AG04450 (cell line): ENCODE results near the gene PAX5. TPM values are rescaled to one million over a fixed set of nuclear protein-coding genes. Genes with fewer than 3 reads are reported as not detected.

Experiments
- CTCF ChIA-PET: fragments of 300-600, 350-600 bp; formaldehyde crosslinking; extraction: SDS; loops from one replicate; lab custom pipeline; 2022; ENCODE audit warnings: antibody characterized with exemption, inconsistent platforms; lab: Charles Lee
- POLR2A ChIA-PET: fragments of 350-600 bp; formaldehyde crosslinking; extraction: SDS; loops from one replicate; lab custom pipeline; 2021; ENCODE audit warnings: antibody characterized with exemption, inconsistent platforms; lab: Yijun Ruan, JAX
- DNase-seq: peaks from one replicate; pipeline ENCODE4 v3.0.0-alpha.2; 2011; ENCODE audit warnings: low read depth, low spot score
- H3K27ac ChIP-seq: one replicate; pipeline ENCODE4 v1.5.1; 2012; ENCODE audit warnings: low read depth, low read length, control low read depth
- H3K27me3 ChIP-seq: one replicate; pipeline ENCODE4 v1.6.0; 2012; ENCODE audit warnings: low read length; ENCODE audit not compliant: control insufficient read depth, insufficient read depth
- H3K4me3 ChIP-seq: 2 replicates; pipeline ENCODE4 v1.5.1; 2011; ENCODE audit warnings: mild to moderate bottlenecking, low read depth, low read length, control low read depth
- H3K9me3 ChIP-seq: 2 replicates; pipeline ENCODE4 v1.5.1; 2012; ENCODE audit warnings: low read length; ENCODE audit not compliant: control insufficient read depth, insufficient read depth
- polyA plus RNA-seq: library from polyadenylated mRNA; depleted of rRNA; stranded (reverse); fragments of >200 nt; gene quantifications from 2 replicates; pipeline ENCODE4 v1.2.3, GENCODE V29; 2011
- TF ChIP-seq, protein P1 (sequence below): IDR thresholded peaks from 2 replicates; pipeline ENCODE4 v1.5.1; 2011; ENCODE audit warnings: low read depth, low read length, control low read depth, inconsistent platforms

The PAX5 gene
- polyA plus RNA-seq, 1 experiment = not detected

DNA sequence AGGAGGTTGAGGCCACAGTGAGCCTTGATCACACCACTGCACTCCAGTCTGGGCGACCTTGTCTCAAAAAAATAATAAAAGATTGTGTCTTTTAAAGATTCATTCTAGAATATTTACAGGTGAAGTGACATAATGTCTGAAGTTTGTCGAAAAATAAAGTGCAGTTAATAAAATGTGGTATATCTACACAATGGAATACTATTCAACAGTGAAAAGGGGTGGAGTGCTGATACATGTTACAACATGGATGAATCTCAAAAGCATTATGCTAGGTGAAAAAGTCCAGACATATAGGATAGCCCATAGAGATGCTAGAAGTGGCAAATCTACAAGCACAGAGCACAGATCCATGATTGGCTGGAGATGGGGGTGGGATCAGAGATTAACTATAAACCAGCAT lies 101.9 kb downstream of the PAX5 start:
- CTCF ChIA-PET = no interaction called here
- POLR2A ChIA-PET = no interaction called here
- H3K27ac ChIP-seq = no peak overlapping the region

DNA sequence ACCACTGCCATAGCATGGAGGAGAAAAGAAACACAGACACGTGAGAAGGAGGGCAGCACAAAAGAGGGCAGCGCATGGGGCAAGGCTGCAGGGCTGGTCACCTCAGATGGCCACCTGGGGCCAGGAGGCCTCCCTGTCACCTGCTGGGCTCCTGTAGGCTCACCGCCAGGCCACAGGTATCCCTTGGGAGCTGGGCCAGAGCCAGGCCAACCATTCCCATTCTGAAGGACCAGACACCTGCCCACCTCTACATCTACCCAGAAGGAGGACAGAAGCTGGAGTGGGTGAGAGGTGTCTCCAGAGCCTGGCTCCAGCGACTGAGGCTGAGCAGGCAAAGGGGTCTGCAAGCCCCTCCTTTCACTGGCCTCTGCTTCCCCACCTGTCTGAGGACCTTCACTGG lies 103.1 kb downstream of the PAX5 start:
- POLR2A ChIA-PET = no interaction called here
- Histone ChIP-seq H3K9me3 (no peaks in the 10 kb centered on the region), H3K27ac (no peak overlapping the region), H3K27me3 (peaks cover 6% of the 10 kb centered on the region), H3K4me3 (no peak overlapping the region)
- TF ChIP-seq, protein P1, sequence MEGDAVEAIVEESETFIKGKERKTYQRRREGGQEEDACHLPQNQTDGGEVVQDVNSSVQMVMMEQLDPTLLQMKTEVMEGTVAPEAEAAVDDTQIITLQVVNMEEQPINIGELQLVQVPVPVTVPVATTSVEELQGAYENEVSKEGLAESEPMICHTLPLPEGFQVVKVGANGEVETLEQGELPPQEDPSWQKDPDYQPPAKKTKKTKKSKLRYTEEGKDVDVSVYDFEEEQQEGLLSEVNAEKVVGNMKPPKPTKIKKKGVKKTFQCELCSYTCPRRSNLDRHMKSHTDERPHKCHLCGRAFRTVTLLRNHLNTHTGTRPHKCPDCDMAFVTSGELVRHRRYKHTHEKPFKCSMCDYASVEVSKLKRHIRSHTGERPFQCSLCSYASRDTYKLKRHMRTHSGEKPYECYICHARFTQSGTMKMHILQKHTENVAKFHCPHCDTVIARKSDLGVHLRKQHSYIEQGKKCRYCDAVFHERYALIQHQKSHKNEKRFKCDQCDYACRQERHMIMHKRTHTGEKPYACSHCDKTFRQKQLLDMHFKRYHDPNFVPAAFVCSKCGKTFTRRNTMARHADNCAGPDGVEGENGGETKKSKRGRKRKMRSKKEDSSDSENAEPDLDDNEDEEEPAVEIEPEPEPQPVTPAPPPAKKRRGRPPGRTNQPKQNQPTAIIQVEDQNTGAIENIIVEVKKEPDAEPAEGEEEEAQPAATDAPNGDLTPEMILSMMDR = no peak
- CTCF ChIA-PET = no interaction called here
- no peak for DNase-seq

More for the DNA sequence above, 101.9 kb downstream of the PAX5 start:
- H3K9me3 ChIP-seq = no peaks in the 10 kb centered on the region
- DNase-seq = no peak
- H3K4me3 ChIP-seq = no peak overlapping the region
- peaks cover 7% of the 10 kb centered on the region for H3K27me3 ChIP-seq
- TF ChIP-seq, protein P1 = no peak

DNA sequence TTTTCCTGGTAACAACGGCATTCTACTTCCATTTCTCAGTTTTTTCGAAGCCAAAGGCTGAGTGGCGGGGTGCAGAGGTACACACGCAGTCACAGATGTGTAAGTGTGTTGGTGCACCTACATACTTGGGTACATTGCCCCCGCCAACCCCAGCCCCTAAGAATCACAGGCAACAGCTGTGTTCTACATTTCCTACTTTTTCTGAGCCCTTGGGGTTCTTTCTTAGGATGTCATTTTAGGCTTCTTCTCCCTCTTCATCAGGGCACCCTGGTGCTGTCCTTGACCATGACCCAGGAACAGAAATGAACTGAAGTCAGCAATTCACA lies 104.8 kb downstream of the PAX5 start:
- H3K4me3 ChIP-seq = no peak overlapping the region
- H3K9me3 ChIP-seq = no peaks in the 10 kb centered on the region
- peaks cover 6% of the 10 kb centered on the region for H3K27me3 ChIP-seq
- ChIA-PET CTCF (interaction anchor here (0.7 kb wide), 1 partner anchor 23 kb away, joined by 3 read pairs; no protein-coding TSS in a partner anchor), POLR2A (no interaction called here)
- TF ChIP-seq, protein P1 = no peak
- no peak overlapping the region for H3K27ac ChIP-seq
- DNase-seq = no peak

DNA sequence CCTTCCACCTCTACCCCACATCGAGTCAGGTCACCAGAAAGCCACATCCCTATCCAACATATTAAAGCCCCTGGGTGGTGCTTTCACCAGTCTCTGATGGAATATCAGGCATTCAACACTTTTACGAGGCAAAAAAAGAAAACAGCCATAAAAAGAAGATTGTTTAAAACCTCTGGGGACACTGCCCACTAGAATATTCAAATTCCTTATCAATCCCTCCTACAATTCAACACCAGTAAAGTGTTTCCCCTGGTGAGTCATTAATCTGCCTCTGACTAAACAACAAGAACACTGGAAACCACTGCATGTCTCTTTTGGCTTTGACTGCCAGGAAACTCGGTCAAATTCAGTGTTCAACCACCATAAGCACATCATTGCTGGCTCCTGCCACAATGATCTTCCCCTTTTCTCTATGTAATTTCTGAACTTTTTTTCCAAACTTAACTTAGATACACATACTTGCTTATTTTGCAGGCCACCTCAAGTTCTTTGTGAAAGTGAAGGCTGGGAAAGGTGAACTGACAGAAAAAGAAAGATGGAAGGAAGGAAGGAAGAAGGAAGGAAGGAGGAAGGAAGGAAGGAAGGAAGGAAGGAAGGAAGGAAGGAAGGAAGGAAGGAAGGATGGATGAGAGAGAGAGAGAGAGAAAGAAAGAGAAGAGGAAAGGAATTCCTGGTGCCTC lies 105.3 kb downstream of the PAX5 start:
- ChIA-PET POLR2A (no interaction called here), CTCF (no interaction called here)
- no peak overlapping the region for H3K4me3 ChIP-seq
- no peak for DNase-seq
- no peak overlapping the region for H3K27ac ChIP-seq
- no peaks in the 10 kb centered on the region for H3K9me3 ChIP-seq
- H3K27me3 ChIP-seq = peaks cover 6% of the 10 kb centered on the region
- TF ChIP-seq, protein P1 = no peak

DNA sequence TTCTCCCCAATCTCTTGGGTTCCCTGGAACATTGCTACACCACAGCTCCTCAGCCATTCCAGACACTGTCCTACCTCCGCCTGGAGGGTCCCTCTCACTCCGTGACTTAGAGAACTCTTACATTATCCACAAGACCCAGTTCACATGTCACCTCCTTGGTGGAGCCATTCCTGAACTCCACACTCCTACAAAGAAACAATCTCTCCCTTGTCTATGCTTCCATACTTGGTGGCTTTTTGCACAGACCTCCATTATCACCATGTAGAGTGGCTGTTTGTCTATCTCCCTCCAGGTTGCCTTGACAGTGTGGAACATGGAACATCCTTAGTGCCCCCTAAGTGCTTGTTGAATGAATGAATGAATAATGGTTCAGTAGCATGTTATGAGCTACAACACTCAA lies 105.9 kb downstream of the PAX5 start:
- Histone ChIP-seq H3K27me3 (peaks cover 6% of the 10 kb centered on the region), H3K9me3 (no peaks in the 10 kb centered on the region), H3K4me3 (no peak overlapping the region), H3K27ac (no peak overlapping the region)
- TF ChIP-seq, protein P1 = no peak
- DNase-seq = no peak
- ChIA-PET POLR2A (no interaction called here), CTCF (no interaction called here)
